Measurements from ENCODE around the gene MSH2.

GRCh38 chr2:47504174-47504810, 101.3 kb downstream of the MSH2 start:
- no peak for TF ChIP-seq SIN3A (IDR thresholded peaks at IDR 0.05; ENCODE audit: borderline replicate concordance, insufficient read depth, low read length)
- TF ChIP-seq POLR2AphosphoS5 (IDR thresholded peaks at IDR 0.05; ENCODE audit: low read depth, low read length) = no peak
- TF ChIP-seq REST (IDR thresholded peaks at IDR 0.05; ENCODE audit: insufficient read depth in 1 of 2, low read depth in 2 of 2, low read length in 2 of 2) = no peak
- TF ChIP-seq TAF1 (IDR thresholded peaks at IDR 0.05; ENCODE audit: borderline replicate concordance, insufficient read depth, low read length) = no peak
- no peak for TF ChIP-seq FOXP2 (optimal IDR thresholded peaks at IDR 0.05; ENCODE audit: borderline replicate concordance, extremely low read depth, extremely low read length, insufficient read depth)

Measured in PFSK-1 (cell line).